NOMO-1 treated with dmso at 0.1 percent for 144 hours (cell line): ENCODE results near the gene SLC37A3.

Experiments
- DNase-seq: peaks from one replicate; lab custom pipeline; 2025; ENCODE audit not compliant: unreplicated experiment; lab: John Stamatoyannopoulos, UW

Gene SLC37A3

DNA sequence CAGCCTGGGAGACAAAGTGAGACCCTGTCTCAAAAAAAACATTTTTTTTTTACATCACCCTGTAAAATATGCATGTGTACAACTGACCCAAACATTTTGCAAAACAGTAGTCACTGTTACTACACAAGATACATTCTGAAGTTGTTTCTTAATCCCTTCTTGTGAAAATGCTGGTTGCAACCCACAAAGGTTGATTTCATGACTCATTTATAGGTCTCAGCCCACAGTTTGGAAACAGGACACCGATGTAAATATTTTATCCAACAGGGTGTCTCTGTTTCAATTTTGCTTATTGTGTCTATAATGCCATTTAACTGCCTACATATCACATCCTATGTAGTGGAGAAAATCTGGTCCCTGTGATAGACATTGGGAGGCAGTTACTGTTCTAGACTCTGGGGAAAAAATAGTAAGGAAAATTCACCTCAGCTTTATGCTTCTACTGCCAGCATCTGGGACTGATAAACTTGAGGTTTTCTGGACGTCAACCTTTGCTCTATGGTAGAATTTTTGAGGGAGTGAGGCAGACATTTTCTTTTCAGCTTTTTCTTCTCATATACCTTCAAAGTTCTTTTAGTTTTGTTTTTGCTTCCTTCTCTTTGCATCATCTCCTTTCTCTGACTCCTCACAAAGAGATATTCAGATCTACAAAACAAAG is 4.0 kb upstream of the SLC37A3 start:
- no peak for DNase-seq

DNA sequence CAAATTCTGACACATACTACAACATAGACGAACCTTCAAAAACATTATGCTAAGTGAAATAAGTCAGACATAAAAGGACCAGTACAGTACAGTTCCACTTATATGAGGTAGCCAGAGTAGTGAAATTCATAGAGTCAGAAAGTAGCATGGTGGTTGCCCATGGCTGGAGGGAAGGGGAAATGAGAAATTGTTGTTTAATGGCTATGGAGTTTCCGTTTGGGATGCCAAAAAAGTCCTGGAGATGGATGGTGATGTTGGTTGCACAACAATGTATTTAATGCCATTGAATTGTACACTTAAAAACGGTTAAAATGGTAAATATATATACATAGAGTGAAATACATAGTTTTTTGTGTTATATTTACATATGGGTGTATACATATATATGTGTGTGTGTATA is 2.1 kb upstream of the SLC37A3 start:
- no peak for DNase-seq

DNA sequence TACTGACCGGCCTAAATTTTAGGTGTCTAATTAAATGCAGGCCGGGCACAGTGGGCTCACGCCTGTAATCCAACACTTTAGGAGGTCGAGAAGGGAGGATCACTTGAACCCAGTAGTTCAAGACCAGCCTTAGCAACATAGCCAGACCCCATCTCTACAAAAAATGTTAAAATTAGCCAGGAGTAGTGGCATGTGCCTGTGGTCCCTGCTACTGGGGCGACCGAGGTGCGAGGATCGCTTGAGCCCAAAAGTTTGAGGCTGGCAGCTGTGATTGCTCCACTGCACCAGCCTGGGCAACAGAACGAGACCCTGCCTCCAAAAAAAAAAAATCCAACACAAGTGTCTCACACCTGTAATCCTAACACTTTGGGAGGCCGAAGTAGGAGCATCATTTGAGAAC is 491 bp upstream of the SLC37A3 start:
- DNase-seq = no peak

DNA sequence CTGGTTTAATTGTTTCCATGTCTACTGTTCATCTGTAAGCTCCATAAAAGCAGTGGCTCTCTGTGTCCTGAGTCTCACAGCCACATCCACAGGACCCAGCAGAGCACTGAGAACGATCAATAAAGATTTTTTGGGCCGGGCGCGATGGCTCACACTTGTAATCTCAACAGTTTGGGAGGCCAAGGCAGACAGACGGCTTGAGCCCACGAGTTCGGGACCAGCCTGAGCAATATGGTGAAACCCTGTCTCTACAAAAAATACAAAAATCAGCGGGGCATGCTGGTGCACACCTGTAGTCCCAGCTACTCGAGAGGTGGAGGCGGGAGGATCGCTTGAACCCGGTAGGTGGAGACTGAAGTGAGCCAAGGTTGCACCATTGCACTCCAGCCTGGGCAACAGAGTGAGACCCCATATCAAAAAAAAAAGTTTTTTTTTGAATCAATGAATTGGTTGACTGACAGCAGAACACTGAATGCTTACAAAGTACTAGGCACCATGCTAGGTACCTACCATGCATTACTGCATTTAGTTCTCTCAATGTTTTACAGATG is 4.5 kb downstream of the SLC37A3 start:
- no peak for DNase-seq

DNA sequence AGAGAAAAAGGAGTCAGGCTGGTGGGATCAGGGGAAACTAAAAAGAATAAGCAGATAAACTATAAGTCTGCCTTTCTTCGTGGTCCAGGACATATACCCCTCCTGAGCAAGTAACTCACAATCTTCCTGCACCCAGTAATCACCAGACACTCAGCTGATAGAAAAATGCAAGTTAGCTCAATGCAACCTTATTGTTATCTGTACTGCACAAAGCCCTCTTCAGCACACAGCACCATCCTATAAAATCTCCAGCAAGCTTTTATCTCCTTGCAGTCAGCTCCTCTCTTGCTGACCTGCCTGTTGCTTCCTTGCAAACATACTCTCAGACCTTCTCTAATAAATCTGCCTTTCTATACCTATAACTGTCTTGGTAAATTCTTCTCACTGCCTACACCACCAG is 6.7 kb downstream of the SLC37A3 start:
- DNase-seq = no peak

DNA sequence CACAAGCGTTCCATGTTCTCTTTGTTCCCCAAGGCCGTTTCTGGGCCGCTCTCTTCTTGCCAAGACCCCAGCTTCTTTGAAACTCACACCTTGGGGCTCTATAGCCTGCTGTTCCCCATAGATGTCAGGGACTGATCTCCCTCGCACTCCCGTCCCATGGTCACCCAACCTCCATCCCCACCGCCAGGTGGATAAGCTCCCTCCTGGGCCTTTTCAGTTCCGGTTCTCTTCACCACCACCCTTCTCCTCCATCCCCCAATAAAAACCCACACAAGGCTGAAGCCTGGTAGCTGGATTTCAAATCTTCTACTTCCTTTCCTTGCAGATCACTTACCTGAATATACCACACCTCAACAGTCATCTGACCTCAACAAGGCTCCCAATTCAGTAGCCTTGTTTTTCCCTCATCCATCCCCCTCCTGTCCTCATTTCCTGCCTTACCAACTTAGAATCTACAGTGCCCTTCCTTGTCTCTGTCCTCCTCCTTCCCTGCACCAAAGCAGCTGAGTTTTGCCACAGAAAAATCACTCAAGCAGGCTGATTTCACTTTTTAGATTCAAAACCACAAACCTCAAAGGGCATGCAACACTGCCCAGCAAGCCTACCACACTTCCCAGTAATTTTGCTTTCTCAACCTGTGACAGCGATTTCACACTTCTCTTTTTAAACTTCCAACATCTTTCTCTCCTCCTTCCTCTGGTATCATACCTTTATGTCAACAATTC is 7.7 kb downstream of the SLC37A3 start:
- DNase-seq = peak; percentile 26

DNA sequence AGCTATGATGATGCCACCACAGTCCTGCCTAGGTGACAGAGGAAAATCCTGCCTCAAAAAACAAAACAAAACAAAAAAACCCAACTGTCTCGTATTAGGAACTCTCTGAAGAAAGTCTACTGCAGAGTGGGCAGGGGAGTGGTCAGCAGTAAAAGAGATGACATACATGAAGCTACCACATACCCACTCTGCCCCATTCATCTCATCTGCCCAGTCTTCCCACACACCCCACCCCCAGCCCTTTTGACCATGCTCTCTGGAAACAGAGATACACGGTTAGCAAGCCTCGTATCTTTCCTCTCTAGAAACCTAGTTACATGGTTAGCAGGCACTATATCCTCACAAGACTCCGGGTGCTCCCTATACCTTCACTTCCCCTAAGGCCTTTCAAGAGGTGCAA is 8.3 kb downstream of the SLC37A3 start:
- DNase-seq = no peak

DNA sequence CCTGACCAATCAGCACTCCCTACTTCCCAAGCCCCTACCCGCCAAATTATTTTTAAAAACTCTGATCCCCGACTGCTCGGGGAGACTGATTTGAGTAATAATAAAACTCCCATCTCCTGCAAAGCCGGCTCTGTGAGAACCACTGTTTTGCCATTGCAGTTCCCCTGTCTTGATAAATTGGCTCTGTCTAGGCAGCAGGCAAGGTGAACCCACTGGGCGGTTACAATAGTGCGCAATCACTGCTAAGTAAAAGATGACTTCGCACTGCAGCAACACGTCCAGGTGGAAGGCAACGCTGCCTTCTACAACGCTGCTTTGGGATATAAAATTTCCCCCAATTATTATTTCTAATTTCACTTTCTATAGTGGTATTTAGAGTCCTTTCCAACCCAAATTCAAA is 8.9 kb downstream of the SLC37A3 start:
- no peak for DNase-seq

DNA sequence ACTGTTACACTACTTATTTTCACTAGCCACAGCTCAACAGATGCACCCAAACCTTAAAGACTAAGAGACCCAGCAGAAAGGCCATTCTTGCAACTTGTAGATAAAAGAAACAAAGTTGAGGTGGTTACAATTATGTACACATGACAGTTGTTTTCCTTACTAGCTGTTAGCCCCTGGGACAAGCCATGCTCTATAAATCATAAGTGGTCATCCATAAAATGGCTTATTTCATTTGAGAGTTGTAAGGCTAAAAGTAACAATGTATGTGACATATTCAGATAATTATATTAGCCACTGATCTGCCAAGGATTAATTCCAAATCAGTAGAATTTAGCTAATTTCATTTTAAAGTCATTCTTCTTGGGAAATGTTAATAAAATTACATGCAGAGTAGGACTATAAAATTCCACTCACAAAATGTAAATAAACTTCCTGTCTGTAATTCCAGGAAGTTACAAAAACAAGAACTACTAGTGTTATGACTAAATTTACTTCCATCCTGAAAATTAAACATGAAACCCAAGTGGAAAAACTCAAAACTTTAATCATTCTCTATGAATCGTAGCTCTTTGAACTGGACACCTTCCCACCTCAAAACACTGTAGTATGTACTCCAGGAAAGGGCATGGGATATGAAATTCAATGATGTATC is 13.3 kb downstream of the SLC37A3 start:
- DNase-seq = no peak

DNA sequence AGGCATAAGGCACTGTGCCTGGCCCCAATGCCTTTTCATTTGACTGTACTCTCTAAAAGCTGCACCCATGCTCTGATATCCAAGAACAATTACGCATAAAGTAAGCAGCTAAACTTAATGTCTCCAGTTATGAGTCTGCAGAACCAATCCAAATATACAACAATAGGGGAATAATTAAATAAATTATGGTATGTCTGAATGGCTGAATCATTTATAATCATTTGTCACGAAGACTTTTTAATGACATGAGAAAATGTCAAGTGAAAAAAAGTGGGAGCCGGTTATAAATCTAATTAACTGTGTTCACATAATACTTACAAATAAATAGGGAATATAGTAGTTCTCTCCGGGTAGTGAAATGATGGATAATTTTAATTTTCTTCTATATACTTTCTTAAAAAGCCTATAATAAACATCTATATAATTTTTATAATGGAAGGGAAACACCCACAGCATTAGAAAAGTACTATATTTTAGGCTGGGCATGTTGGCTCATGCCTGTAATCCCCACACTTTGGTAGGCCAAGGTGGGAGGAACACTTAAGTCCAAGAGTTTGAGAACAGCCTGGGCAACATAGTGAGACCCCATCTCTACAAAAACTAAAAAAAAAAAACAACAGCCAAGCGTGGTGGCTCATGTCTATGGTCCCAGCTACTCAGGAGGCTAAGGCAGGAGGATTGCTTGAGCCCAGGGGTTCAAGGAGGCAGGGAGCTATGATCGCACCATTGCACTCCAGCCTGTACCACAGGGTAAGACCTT is 14.2 kb downstream of the SLC37A3 start:
- DNase-seq = no peak

DNA sequence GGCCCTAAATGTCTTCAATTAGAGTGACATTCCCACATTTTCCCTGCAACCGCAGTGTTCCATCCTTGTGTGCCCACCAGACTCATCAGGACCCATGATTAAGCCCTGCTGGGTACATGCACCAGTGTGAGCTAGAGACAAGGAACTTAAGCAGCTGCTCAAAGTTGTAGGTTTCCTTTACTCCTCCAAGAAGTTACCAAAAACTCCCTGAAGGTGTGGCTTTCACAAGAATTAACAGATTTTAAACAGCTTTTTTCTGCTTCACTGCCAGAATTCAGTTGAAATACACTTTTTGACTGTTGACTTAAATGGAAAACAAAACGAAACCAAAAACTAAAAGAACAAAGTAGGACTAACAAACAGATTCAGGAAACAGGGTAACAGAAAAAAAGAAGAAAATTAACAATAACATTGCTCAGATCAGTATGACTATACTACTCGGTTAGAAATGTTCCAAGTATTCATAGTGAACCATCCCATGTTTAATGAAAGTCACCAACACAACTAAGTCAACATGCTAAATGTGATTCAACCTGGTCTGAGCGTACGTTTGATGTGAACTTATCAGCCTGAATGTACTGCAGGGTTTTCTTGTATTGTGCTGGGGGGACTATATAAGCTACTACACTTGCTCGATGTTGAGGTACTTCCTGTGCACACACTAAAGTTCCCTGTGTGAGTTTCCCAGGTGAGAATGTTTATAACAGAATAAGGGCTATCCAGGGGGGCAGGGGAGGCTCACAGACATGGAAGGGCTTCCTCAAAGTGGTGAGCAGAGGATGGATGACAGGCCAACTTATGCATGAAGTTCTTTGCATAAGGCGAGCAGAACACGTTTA is 22.2 kb downstream of the SLC37A3 start:
- no peak for DNase-seq

DNA sequence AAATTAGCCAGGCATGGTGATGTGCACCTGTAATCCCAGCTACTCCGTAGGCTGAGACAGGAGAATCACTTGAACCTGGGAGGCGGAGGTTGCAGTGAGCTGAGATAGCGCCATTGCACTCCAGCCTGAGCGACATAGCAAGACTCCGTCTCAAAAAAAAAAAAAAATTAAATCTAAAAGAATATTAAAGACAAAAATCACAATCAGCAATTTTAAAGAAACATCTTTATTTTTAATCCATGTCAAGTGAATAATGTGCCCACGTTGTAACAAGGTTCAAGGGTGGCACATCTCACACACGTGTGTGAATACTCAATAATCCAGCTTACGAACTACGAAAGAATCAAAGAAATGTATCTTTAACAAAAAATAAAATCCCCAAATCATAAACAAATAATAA is 23.0 kb downstream of the SLC37A3 start:
- no peak for DNase-seq

DNA sequence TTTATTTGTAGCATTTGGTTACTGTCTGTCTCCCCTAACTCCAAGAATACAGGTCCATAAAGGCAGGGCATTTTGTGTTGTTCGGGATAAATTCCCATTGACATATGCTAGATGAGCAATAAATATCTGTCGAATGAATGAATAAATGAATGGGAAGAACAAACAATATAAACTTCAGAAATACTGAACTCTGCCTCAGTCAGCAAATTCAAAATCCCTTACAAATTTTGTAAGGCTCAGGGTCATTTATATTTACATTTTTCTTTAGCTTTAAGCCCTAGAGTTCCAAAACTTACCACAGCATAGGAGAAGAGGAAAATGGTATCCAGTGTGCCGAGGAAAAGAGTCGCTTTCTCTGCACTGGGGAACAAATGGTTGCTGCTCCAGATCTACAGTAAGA is 29.0 kb downstream of the SLC37A3 start:
- no peak for DNase-seq

DNA sequence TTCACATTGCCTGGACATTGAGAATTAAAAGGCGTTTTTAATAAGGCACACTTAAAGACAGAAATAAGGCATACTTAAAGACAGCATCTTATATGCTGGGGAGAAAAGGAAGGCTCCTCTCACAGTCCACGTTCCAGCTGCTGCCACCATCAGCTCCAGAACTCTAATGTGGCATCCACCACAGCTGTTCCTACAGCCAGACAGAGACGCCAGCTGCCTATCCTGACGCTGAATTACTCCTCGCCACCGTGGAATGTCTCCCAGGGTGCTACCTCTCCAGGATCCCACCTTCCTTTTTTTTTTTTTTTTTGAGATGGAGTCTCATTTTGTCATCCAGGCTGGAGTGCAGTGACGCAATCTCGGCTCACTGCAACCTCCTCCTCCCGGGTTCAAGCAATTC is 30.8 kb downstream of the SLC37A3 start:
- no peak for DNase-seq

DNA sequence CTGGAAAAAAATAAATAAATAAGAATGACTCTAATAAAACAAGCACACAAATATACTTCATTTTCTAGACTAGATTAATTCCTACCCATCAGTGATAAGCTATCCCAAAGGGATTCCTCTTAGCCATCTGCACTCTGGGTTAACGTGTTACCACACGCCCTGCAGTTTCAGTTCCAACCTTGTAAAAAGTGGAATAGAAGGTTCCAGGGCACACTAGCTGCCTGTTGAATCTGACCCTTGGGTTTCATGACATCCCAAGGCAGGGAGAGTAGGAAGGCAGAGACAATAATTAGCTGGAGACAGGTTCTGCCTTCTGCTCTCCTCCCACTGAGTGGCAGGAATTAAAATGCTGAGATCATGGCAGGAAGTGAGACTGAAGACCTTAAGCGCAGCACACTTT is 33.5 kb downstream of the SLC37A3 start:
- DNase-seq = no peak

DNA sequence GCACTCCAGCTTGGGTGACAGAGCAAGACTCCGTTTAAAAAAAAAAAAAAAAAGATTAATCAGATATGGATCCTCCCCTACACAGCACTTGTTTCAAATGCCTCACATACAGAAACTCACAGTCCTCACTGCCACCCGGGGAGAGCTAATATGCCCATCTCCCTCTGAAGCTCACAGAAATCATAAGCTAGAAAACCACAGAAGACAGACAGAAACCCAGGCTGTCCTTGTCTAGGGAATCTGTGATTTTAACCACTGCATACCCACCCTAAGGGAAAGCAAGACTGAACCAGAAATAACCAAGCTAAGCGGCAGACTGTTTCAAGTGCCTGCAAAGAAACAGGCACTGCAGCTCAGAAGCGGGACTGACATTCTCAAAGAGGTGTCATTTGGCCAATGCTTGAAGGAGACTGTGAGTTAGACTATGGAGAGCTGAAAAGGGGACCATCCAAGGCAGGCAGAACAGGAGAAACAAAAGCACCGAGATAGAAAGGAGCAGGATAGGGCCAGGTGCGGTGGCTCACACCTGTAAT is 37.6 kb downstream of the SLC37A3 start:
- no peak for DNase-seq

DNA sequence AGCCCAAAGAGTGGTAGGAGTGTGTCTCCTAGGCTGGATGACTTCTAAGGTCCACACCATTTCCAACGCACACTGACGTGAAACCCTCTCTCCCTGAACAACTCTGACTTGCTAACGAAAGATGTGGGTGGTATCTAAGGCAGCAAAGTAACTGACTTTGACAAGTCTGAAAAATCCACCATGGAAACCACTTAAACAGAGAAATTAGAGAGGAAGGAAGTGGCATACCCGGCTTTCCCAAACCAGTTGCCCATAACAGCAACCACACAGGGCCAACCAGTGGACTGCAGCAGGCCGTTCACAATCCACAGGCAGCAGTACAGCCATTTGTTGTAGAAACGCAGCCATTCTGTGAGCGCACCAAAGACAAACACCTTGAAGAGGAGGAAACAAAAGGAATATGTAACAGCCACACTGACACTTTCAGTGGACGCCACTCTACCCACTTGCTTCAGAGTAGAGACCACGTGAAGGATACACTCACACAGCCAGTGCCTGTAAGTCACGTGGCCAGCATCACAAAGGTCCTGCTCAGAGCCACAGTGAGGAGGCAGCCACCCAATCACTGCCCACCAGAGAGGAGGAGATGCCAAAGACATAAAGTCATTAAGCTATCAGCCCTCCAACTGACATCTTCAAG is 39.8 kb downstream of the SLC37A3 start:
- no peak for DNase-seq

DNA sequence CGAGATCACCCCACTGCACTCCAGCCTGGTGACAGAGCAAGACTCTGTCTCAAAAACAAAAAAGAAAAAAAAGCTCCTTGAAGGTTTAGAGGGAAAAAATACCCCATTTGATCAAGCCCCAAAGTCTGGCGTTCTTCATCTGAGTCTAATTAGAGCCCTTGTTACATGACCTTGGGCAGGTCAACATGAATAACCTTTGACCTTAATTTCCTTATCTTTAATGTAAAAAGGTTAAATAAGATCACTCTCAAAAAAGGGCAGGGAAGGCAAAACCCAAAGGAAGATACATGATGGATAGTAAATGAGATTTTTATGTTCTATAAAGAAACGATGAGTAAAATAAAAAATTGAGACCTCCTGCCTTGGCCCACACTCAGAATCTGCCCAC is 40.3 kb downstream of the SLC37A3 start:
- no peak for DNase-seq

DNA sequence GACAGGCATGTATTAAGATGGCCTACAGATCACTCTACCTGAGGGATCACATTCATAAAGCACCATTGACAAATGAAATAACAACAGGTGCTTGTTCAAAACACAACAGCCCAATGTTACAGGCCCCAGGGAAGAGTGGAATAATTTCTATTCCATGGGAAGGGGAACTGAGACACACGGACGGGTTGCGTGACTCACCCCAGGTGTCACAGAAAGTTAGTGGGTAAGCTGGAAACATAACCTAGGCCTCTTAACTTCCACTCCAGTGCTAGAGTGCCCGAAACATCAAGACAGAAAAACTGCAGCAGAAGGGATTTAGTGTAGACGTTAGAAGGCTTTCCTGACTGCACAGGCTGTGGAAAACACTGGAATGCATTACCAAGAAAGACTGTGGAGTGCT is 48.3 kb downstream of the SLC37A3 start:
- no peak for DNase-seq
